Pulmonary artery endothelial cell (primary cell): Measurements from ENCODE around the gene HBG2. TPM values are rescaled to one million over a fixed set of nuclear protein-coding genes. Genes with fewer than 3 reads are reported as not detected.
"Not testable (repeated sequence)": the region's sequence is repeated elsewhere in the genome, so short reads cannot be mapped to it uniquely, and the experiment has no call there.

Source experiments
- DNase-seq: peaks from one replicate; pipeline ENCODE4 v3.0.0-alpha.2; 2011; ENCODE audit warnings: low read depth, low spot score
- total RNA-seq: library from RNA; depleted of rRNA; stranded (reverse); fragments of >200 nt; gene quantifications from 2 replicates; pipeline ENCODE4 v1.2.3, GENCODE V29; 2014

Gene HBG2
- total RNA-seq, 1 donor from 2014 or later = not detected

DNA sequence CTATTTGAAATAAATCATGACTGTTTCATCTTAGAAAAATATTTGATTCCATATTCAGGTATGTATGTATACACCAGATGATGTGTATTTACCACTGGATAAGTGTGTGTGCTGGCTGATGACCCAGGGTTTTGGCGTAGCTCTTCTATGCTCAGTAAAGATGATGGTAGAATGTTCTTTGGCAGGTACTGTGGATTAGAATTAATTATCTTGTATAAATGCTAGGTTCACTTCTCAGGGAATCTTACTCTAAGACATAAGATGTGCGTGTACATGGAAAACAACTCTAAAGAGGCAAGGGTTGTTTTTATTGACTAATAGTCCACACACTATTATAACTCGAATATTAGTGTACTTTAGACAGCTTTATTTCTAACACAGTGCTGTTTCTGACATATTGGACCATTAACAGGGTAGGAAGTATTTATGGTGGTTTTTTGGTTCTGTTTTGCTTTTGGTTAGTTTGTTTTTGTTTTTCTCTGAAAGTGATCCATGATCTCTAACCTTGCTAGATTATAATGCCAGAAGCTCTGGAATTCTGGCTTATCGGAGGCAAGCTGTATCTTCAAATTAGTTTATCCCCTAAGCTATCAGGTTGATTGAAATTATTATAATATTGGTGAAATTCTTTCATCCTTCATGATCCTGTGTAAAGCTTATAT is 3.9 kb downstream of the HBG2 start:
- DNase-seq = no peak

DNA sequence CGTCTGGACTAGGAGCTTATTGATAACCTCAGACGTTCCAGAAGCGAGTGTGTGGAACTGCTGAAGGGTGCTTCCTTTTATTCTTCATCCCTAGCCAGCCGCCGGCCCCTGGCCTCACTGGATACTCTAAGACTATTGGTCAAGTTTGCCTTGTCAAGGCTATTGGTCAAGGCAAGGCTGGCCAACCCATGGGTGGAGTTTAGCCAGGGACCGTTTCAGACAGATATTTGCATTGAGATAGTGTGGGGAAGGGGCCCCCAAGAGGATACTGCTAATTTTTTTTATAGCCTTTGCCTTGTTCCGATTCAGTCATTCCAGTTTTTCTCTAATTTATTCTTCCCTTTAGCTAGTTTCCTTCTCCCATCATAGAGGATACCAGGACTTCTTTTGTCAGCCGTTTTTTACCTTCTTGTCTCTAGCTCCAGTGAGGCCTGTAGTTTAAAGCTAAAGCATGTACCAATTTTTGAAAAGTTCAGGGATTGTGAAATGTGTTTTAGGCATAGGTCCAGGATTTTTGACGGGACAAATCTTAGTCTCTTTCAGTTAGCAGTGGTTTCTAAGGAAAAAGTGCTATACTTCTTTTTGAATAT is 4.7 kb downstream of the HBG2 start, which contains the start of gene HBG1:
HBG1 (minus strand) TSS at position 51 of the 590 bp plus-strand sequence. CDS start 53 bp downstream, outside the sequence.
- DNase-seq = not testable (repeated sequence)

DNA sequence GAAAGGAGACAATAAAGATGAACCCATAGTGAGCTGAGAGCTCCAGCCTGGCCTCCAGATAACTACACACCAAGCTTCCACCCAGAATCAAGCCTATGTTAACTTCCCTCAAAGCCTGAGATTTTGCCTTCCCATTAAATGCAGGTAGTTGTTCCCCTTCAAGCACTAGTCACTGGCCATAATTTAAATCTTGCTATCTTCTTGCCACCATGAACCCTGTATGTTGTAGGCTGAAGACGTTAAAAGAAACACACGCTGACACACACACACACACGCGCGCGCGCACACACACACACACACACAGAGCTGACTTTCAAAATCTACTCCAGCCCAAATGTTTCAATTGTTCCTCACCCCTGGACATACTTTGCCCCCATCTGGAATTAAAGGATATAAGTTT is 6.1 kb downstream of the HBG2 start:
- DNase-seq = not testable (repeated sequence)

DNA sequence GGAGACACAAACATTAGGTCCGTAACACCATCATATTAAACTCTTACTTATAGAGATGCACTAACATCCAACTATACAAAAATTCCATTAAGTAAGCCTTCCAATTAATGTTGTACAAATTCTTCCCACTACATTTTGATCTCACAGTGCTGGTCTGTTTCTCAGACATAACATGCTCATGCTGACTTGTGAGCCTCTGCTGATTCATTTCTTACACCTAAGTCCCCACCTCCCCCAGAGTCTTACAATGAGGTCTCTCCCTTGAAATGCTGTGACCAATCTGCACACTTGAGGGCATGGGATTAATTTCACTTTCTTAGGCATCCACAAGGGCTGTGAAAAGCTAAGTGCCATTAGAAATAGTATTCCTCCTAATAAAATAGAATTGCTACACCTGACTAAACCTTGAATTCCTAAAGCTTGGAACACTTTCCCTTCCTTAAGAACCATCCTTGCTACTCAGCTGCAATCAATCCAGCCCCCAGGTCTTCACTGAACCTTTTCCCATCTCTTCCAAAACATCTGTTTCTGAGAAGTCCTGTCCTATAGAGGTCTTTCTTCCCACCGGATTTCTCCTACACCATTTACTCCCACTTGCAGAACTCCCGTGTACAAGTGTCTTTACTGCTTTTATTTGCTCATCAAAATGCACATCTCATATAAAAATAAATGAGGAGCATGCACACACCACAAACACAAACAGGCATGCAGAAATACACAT is 6.9 kb downstream of the HBG2 start:
- DNase-seq = no peak

DNA sequence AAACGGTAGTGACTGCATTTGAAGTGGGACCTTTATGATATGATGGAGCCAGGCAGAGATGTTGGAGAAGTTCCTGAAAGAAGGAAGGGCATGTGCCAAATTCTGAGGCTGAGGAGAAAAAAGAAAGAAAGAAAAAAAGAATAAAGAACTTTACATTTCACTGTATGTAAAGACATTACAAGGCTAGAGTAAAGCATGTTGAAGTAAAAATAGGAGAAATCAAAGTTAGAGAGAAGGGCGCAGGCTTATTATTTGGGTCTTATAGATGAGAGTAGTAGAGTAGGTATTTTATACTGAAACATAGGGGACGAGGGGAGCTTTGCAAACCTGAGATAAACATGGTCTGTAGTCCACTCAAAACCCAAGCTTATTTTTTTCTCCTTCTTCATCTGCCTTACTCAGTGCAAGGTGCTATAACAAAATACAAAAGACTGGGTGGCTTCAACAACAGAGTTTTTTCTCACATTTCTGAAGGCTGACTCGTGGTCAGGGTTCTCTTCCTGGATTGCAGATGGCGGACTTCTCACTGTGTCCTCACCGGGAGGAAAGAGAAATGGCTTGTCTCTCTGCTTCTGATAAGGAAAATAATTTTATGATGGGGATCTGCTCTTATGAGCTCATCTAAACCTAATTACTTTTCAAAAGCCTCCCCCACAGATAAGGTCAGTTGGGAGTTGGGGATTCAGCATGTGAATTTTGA is 7.7 kb downstream of the HBG2 start:
- no peak for DNase-seq

DNA sequence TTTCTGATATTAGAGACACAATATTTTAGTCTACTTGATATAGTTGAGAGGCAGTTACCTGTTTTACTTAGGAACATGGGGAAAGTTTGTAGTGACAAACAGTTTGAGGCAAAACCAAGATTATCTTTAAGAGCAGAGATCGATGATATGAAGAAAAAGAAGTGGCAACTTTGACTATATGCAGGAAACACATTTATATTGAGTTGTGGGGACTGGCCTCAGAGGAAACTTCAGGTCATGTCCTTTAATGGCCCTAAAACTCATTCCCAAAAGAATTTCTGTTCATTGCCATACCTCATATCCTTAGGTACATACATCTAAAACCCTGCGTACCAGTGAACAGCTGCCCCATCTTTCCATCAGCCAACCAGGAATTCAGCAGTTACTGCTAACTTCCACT is 9.4 kb downstream of the HBG2 start:
- no peak for DNase-seq

DNA sequence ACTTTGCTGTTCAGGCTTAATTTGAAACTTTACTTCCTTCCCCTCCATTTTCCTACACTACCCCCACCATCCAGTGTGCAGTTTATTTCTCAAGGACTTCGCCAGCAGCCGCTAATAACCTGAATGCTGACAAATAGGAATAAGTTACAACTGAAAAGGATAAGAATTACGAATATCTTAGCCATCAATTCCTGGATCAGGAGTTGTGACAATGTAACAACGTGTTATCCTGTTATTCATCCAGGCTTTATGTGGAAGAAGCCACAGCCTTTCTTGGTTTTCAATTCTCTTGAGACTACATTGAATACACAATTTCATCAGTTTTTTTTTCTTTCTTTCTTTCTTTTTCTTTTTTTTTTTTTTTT is 10.8 kb downstream of the HBG2 start:
- DNase-seq = no peak

DNA sequence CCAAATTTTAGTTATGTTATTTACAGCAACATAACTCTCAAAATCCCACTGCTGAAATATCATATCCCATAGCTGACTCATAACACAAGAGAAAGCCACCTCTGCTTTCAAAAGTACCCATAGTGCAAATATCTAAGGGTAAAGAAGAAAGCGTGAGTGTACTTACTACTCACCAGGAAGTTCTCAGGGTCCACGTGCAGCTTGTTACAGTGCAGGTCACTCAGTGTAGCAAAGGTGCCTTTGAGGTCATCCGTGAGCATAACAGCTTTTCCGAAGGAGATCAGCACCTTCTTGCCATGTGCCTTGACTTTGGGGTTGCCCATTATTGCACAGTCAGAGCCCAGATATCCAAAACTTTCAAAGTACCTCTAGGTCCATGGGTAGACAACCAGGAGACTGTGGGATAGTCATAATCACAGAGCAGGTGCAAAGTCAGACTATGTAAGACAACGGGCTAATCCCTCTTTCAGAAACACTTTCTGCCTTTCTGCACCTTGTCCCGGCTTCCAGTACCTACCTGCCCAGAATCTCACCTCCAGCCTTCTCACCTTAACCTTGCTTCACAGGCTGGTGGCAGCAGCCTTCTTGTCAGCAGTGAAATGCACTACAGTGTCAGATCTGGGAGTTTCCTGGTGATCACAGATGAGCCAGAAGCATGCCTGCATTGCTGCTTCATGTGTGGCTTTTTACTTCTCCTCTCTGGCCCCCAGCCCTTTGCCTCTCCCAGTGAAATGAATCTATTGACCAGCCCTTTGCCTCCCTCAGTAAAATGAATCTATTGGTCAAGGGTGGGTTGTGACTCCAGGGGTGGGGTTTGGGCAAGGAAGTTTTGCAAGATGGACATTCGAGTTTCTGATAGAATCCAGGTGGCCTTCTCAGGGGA is 11.4 kb downstream of the HBG2 start:
- DNase-seq = no peak

DNA sequence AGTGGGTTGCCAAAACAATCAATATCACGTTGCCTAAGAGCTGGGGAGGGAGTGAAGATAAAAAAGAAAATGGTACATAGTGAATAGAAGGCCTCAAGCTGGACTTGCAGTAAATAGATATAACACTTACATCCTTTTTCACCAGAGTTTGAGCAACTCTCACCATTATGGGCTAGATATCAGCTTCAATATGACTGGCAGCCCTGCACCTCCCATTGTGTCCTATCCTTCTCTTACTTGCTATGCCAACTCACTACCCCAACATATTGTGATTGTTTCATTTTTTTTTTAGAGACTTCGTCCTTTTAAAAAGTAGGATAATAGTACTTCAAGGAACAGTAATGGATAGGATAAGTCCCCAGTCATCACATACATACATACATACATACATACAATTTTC is 12.4 kb downstream of the HBG2 start:
- DNase-seq = no peak

DNA sequence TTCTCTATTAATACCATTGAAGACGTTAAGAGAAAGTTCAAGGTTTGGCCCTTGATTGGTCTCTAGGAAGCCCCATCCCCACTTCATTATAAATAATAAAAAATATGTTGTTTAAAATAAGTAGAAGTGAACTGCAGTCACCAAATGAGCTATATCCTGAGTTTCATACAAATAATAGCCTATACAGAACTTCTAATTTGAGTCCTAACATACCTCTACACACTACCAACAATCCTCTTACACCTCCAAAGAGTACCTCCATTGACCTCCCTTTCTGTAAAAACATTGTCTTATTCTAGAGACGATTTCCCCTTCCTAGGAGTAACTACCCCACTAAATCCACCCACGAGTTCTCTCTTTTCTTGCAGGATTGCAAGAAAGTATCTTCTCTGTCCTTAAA is 13.1 kb downstream of the HBG2 start:
- no peak for DNase-seq

DNA sequence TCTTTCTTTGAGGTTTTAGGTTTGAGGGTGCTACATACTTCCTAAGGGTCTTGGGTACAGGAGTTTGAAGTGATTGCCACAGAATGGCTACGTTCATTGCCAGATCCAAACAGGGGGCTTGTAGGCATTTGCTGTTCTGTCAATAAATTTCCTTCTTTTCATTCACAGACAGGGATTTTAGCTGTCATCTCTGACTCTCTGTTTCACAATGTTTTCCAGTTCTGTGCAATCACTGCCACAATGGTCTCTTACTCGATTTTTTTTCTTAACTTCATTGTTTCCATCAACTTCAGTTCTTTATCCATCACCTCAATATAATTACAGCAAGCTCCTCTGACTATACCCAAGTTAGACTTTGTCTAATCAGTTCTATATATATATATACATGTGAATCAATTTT is 14.1 kb downstream of the HBG2 start:
- DNase-seq = no peak

DNA sequence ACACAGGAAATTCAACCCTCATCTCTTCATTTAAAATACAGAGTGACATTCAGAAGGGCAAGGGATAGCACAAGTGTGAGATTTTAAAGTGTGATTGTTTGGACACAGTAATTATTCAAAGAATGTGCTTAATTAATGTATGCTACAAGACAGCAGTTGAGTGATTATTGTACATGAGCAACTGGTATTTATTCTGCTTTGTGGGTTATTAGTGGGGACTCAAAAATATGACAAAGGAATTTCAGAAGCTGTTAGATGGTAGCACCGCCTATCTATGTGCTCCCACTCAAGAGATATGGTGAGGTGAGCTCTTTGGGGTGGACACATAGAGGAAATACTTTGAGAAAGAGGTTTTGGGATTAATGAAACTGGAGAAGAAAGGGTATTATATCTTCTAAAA is 14.5 kb downstream of the HBG2 start:
- DNase-seq = no peak

DNA sequence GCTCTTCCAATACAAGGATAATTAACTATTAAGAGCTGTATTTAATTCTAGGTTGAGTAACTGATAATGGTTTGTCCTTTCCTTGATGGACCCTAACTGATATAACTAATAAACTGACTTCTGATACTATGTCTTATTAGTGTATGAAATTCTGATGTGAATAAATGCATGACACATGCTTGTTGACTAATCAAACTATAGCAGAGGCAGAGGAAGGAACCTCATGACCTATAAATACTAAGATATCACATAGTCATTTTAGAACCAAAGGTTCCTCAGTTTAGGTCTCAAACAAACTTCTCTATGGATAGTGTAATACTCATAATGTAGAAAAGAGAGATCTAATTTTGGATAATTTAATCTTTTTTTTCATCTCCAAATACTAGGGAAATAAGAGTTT is 15.5 kb downstream of the HBG2 start:
- DNase-seq = no peak

DNA sequence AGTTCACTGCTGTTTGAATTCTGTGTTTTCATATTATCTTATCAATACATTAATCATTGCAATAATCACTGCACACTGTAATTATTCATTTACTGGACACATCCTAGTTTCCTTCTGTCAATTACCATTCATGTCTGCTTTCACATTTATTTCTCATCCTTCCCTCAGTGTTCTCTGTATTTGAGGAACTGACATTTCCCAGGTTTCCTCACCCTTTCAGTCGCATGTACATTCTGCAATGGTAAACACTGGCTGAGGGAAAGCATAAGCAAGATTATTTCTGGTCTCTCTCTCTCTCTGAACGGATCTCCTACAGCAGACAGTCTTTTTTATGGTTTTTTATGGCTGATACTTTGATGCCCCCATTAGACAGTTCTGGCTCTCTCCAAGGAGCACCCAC is 16.1 kb downstream of the HBG2 start:
- DNase-seq = no peak

DNA sequence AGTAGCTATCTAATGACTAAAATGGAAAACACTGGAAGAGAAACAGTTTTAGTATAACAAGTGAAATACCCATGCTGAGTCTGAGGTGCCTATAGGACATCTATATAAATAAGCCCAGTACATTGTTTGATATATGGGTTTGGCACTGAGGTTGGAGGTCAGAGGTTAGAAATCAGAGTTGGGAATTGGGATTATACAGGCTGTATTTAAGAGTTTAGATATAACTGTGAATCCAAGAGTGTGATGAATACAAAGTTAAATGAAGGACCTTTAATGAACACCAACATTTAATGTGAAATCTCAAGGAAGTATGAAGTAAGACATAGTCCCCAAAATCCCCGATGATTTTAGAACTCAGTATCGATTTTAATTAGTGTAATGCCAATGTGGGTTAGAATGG is 17.2 kb downstream of the HBG2 start:
- no peak for DNase-seq

DNA sequence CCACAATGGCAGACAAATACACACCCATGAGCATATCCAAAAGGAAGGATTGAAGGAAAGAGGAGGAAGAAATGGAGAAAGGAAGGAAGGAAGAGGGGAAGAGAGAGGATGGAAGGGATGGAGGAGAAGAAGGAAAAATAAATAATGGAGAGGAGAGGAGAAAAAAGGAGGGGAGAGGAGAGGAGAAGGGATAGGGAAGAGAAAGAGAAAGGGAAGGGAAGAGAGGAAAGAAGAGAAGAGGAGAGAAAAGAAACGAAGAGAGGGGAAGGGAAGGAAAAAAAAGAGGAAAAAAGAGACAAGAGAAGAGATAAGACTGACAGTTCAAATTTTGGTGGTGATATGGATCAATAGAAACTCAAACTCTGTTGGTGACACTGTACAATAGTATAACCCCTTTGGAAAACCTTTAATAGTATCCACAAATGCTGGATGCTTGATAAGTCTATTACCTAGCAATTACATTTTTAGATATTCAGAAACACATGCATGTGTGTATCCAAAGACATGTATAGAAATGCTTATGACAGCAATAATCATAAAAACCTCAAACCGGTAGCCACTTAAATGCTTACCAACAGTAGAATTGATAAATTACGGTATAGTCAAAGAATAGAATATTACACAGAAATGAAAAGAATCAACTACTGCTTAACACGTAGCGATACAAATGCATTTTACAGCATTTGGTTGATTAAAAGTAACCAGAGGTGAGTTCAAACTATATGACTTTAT is 19.1 kb downstream of the HBG2 start:
- no peak for DNase-seq

DNA sequence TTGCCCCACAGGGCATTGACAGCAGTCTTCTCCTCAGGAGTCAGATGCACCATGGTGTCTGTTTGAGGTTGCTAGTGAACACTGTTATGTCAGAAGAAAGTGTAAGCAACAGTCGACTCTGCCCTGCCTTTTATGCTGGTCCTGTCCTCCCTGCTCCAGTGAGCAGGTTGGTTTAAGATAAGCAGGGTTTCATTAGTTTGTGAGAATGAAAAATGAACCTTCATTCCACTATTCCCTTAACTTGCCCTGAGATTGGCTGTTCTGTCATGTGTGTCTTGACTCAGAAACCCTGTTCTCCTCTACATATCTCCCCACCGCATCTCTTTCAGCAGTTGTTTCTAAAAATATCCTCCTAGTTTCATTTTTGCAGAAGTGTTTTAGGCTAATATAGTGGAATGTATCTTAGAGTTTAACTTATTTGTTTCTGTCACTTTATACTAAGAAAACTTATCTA is 20.2 kb downstream of the HBG2 start, which contains the start of gene HBD:
HBD (minus strand) TSS at position 103 of the 454 bp plus-strand sequence; CDS start at position 53, 50 bp downstream.
- no peak for DNase-seq

DNA sequence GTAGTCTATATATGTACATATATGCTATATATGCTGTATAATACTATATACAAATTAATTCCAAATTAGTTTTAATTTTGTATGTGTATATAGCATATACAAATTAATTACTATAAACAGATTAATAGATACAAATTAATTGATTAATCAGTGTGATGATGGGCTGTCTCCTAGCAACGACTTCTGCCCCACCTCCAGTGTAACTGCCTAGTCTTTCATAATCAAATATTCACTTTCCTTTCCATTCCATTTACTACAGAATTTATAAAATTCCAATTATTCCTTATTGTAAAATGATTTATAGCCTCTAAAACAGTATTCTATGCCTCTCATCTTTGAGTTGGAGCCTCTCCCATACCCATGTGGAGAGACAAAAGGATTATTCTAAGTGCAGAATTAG is 21.3 kb downstream of the HBG2 start:
- no peak for DNase-seq

DNA sequence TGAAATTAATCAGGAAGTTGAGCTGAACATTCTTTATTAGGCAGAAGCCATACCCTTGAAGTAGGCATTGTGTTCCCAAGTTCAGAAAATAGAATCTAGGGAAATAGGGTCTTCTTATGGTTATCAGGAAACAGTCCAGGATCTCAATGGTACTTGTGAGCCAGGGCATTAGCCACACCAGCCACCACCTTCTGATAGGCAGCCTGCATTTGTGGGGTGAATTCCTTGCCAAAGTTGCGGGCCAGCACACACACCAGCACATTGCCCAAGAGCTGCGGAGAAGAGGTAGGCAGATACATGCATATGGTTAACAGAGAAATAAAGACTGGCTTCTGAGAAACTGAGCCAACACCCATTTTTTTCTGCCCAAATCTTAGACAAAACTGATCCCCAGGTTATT is 21.8 kb downstream of the HBG2 start:
- no peak for DNase-seq

DNA sequence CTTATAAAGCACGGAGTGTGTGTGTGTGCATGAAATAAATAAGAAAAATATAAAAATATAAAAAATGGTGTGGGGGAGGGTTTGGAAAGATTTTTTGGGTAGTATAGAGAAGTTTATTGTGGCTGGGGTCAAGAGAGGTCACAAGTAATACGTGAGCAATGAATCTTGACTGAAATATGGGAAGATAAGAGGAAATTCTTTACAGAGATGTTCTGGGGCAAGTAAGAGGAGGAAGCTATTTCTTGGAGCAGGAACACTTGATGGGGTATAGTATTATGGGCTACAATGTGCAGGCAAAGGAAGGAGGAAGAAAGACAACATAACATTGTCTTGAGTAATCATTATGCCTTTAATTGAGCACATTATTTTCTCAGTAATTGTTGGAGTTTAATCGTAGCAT is 22.4 kb downstream of the HBG2 start:
- no peak for DNase-seq
